ENCODE measurements around the gene NPAS3.

The NPAS3 gene

DNA sequence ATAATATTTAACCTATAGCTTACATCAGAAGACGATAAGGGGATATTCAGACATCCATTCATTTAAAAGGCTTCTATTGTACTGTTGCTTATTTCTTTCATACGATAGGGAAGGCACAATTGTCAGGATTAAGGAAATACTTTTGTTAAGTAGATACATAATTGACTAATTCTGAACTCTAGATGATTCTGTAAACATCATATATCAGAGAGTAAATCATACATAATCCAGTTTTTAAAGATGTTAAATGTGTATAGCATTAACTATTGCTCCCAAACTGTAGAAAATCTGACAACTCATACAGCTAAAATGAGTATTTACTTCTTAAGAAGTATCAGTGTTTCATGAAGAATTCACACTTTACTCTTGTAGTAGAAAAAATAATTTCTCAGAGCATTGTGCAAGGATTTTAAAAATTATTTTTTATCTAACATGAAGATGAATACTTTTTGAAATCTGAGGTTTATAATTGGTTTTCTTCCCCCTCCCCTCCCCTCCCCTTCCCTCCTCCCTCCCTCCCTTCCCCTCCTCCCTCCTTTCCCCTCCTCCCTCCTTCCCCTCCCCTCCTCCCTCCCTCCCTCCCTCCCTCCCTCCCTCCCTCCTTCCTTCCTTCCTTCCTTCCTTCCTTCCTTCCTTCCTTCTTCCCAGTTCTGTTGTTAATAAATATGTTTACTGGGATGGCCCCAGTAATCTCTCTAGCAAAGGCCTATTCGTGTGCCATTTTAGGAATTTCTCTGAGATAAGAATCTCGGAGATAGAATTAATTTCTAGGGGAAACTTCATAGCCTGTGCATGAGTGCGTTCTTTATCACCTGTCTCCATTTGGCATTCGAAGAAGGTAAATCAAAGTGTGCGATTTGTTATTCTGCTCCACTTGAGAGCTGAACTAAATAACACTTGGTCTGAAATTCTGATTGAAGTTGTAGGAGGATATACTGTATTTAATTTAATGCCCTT is 2.3 kb downstream of the NPAS3 start:
- DNase-seq = no peak

DNA sequence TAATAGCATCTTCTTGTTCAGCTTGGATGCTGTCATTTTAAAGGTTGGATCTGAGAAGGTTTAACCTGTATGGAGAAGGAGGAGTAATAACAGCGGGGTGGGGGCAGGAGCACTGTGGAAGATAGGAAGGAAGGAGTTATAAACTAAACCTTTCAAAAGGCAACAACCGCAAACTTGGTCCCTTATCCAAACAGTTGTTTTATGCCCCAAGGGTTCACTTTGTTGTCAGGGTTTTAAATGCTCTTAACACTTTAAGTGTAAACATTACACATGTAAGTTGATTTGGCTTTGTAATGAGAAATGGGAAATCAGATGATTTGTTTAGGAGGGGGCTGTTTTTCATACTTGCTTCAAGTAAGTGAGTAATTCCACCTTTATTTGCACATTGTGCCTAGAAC is 3.0 kb downstream of the NPAS3 start:
- DNase-seq = no peak

DNA sequence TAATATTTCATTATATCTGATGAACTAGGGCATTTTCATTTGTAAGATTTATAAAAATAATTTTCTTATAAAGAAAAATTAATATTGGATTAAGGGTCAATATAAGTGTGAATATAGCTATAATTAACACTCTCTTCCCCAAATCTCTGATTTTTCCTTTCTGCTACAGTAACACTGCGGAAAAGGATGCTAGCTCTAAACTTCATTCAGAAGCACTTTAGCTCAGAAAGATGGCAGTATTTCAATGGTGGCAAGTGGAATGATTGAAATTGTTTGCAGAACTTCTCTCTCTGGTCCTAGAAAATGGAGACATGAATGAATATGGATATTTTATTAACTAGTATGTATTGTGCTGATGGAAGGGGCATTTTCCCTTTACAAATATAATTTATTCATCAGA is 8.4 kb downstream of the NPAS3 start:
- DNase-seq = no peak

DNA sequence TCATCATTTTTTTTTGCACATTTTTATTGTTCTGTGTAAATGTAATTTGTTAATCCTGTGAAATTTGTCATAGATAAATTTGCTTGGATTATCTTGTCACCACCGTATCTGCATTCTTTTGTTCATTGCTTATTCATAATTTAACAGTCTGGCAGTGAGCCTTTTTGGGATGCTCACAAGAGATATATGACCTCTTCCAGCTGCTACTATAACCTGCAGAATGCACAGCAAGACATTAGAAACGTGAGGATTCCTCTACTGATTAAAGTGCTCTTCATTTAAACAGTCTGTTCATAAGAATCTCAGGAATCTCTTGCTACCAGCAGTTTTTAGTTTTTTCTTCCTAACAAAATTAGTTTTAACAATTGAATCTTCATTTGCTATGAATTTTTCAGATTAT is 9.1 kb downstream of the NPAS3 start:
- no peak for DNase-seq

DNA sequence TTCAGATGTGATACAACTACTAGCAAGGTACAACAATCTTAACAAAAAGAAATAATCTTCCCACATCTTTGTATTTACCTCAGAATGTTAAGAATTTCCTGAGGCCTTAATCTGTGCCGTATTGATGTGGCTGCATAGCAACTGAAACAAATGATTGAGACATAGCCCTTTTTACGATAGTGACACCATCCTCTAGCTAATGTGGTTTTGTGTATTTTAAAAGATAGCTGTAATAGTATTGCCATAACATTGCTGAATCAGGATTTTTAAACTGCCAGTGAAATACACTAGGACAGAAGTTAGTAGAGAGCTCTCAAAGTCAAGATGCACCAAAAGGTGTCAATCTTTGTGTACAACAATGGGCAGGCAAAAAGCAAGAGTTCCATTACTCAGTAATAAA is 11.9 kb downstream of the NPAS3 start:
- DNase-seq = no peak

DNA sequence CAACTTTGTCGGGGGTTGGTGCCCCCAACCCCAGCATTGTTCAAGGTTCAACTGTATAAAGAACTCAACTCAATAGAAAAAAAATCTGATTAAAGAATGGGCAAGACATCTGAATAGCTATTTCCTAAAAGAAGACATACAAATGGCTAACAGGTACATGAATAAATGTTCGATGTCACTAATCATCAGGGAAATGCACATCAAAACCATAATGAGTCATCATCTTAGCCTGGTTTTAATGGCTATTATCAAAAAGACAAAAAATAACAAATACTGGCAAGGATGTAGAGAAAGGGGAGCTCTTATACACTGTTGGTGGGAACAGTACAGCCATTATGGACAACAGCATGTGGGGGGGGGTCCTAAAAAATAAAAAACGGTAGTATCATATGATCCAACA is 28.7 kb downstream of the NPAS3 start:
- no peak for DNase-seq

DNA sequence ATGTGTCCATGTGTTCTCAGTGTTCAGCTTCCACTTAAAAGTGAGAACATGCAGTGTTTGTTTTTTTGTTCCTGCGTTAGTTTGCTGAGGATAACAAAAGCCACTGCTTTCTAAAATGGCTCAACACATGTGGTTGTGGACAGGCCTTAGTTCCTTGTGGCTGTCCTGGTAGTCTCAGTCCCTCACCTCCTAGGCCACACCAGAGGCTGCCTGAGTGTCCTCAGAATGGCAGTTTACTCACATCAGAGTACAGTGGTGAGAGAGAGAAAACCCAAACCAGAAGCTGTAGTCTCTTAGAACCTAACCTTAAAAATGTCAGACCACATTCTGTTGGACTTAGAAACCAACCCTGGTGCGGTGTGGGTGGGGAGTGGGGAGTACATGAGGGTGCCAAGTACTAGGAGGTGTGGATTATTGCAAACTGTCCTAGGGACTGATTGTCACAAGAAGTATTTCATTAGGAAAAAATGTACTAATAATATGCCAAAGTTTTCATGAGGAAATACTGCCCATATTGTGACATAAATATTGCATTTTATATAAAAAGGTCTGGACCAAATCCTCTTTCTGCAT is 30.4 kb downstream of the NPAS3 start:
- DNase-seq = no peak

DNA sequence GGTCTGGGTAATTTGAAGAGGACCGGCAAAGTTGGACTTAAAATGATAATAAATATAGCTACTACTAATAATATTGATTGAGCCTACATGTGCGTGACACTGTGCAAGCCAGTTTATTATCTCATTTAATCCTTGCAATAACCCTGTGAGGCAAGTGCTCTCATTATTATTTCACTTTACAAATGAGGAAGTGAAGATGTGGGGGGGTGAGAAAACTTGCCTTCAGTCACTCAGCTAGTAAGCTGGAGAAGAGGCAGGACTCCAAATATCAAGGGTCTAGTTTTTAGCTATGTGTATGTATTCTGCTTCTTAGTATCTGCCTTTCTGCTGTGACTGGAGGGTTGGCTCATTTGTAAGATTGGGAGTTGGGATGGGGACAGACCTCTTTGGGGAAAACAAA is 39.2 kb downstream of the NPAS3 start:
- DNase-seq = no peak

DNA sequence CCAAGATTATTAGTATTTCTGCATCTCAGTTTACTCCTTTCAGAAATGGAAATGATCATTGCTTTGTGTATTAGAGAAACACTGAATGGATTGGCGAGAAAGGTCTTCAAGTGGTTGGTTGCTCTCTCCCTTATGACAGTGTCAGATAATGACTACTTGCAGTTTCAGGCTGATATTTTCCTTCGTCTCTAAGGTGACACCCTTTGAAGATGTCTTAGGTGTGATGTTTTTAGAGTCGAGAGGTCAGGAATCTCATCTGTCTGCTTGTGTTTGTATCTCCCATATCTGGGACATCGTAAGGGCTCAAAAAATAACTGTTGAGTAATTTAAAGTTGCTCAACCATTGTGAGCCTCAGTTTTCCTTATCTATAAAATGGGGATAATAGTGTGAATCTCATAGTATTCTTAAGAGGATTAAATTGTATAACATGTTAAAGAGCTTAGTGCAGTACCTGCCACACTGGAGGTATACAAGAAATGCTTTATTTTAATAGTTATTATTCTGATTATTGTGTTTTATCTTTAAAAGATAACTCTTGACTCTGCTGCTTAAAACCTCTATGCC is 40.1 kb downstream of the NPAS3 start:
- no peak for DNase-seq

DNA sequence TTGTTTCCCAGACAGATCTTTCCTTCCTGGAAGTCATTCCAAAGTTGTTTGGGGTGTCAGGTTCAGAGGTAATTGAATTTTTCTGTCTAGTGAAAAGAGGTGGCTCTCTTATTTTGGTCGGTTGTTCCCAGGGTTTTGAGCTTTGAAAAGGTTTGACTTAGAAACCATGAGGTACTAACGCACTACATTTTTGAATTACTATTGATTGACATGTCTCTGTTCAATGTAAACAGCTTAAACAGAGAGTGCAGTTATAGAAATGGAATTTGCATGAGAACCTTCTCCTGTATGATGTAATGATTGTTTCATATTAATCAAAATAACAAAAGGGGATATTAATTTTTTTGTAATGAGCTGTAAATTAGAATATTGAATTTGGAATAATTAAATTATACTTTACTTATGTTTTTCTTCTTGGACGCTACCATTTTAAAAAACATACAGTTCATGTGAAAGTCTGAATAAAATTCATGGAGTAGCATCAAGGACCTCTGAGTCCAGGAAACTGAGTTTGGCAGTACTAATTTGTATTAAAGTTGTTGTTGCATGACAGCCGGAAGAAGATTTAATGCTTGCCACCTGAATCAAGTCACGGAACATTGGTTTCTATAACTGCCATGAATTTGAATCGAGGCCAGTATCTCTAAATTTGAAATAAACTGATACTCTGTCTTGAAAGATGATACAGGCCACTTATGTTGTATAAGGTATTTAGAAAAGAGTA is 41.7 kb downstream of the NPAS3 start:
- no peak for DNase-seq

DNA sequence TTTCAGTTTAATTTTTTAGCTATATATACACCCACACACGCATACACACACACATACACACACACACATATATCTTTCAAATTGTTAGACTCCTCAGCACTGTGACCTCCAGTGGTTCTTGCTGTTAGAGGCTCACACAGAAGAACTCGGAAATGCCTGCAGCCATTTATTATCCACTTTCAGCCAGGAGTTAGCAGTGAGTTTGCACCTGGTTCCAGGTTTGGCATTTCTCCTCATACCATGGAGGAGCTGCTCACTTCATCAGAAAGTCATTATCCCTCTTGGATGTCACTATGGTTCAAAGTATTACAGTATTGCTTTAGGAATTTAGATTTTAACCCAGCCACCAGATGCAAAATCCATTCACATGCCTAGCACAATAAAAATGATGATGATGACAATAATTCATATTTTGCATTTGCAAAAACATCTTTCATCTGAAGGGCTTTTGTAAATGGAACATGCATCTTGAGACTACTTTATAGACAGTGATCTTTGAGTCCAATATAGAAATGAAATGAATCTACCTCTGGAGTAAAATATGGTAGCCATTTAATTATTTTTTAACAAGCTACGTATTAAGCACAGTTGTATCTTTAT is 42.3 kb downstream of the NPAS3 start:
- DNase-seq = no peak

DNA sequence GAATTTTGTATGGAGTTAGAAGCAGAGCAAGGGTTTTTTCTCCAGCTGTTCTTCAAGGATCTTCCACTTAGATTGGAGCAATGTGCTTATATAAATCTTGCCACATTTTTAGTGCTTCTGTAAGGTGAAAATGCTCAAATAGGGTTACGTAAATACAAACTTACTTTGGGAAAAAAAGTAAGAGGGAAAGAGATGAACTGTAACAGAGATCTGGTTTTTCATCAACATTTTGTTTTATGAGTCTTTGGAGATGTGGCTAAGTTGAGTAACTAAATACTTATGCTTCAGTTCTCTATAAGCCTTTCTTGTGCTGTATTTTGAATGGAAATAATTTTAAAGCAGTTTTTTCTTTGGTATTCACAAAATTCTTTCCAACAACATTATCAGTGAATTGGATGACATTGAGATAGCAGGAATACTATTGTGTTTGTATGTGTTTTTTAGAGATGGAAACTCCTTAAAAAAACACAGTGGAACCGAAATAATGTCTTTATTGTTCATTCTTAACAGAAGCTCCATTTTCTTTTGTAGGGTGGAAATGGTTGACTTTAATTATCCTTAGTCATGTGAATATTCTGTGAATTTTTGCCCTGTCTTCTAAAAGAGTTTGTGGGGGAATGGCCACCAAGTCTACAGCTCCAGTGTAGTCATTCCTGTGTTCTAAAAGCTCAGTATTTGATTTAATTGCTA is 45.7 kb downstream of the NPAS3 start:
- DNase-seq = no peak

DNA sequence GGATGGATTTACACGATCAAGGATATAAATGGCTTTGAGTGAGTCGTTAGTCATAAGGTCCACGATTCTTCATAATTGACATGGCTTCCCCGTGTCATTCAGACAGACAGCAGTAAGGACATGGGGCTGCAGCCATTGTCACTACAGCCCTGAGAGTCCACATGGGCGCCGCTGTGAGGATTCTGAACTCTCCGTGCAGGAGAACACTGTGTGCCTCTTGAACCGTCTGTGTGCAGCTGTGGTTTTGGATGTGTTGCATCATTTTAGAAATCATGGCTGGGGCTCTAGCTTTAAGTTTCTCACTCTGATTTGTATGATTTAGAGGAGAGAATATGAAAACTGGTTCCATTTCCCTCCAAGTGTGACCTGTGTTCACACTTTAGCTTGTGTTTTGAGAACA is 47.2 kb downstream of the NPAS3 start:
- no peak for DNase-seq

DNA sequence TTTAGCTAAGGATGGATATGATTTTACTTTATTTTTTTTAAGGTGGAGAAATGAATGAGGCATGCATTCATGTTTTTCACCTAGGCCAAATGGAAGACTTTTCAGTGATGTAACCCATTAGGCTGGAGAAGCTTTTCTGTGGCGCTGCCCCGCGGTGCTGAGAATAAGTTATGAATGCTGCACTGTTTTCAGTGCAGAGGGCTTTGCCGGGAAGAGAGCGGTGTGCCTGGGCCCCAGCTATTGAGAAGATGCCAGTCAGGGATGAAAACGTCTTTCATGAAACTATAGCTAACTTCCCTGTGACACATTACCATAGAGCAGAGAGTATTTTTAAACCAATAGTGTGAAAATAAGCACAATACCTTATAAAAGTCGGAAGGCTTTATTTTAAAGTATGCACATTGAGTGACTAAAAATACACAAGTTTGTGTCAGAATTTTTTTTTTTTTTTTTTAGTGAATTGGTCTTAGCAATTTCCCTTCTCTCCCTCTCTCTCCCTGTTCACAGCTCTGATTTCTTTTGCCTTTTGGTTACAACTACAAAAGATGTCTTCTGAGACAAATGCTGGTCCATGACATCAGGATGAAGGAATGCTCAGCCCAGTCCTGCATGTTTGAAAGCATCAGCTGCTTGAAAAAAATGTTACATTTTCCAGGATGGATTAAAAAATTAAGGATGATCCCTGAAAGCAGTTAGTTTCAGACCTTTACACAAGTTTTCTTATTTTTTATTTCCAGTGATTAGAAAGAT is 48.3 kb downstream of the NPAS3 start:
- DNase-seq = no peak

DNA sequence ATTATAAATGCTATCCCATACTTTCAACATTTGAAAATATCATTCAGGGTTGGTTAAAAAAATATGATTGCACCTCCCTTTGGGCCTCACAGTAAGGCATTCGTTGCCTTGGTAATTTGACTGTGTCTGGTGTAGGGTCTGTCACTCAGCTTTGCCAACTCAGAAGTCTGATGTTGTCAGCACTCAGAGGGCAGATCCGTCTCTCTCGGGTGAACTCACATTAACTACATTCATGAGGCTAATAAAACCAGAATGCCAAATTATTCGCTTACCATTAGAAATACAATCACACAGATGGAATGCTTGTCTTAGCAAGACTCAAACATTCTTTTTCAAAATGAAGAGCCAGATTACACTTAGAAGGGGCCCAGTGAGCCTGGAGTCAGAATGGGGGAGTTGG is 53.0 kb downstream of the NPAS3 start:
- DNase-seq = no peak

DNA sequence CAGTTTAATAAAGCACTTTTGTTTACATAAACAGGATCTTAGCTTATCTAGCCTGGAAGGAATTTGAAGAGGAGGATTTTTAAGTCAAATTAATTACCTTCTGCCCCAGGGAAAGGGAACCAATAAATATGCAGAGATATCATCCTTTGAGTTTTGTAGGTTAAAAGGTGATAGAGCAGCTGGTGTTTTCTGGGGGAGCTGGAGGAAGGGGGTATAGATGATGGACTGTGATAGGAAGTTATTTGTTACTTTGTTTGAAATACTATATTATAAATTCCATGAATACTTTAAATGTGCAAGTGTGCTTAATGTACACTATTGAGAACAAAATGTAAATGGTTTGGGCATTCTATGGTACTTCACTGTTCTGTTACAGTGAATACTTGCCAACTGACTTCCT is 55.2 kb downstream of the NPAS3 start:
- no peak for DNase-seq

DNA sequence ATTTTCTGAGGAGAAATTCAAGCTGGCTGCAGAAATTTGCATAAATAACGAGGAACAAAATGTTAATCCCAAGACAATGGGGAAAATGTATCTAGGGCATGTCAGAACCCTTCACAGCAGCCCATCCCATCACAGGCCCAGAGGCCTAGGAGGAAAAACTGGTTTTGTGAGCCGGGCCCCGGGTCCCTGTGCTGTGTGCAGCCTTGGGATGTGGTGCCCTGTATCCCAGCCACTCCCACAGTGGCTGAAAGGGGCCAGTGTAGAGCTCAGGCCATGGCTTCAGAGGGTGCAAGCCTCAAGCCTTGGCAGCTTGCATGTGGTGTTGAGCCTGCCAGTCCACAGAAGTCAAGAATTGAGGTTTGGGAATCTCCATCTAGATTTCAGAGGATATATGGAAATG is 57.7 kb downstream of the NPAS3 start:
- no peak for DNase-seq

DNA sequence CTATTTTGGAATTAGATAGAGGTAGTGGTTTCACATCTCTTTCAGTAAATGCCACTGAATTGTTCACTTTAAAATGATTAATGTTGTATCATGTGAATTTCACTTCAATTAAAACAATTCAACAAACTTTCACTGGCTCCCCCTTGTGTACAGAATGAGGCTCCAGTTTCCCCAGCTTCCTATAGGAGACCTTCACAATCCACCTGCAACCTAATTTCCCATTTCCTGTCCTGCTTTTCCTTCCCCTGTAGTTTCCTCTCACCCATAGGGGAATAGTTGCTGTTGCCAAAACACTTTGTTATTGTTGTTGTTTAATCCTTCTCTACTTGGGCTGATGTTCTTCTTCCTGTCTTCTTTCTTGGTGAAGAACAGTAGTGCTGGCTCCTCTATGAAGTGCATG is 59.8 kb downstream of the NPAS3 start:
- DNase-seq = no peak

DNA sequence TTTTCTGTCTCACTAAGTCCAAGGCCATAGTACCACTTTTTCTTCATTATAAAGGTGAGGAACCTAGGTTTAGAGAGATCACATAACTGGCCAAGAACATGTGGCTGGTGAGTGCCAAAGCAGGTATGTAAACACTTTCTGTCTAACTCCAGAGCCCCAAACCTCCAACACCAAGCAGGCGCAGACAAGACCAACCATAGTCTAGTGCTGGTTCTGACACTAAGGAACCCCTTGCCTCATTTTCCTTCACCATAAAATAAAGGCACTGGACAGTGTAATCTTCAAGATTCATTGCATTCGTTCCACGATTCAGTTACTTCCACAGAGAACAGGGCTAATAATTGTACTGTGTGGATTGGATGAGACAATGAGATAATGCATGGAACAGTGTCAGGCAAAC is 71.0 kb downstream of the NPAS3 start:
- DNase-seq = no peak

DNA sequence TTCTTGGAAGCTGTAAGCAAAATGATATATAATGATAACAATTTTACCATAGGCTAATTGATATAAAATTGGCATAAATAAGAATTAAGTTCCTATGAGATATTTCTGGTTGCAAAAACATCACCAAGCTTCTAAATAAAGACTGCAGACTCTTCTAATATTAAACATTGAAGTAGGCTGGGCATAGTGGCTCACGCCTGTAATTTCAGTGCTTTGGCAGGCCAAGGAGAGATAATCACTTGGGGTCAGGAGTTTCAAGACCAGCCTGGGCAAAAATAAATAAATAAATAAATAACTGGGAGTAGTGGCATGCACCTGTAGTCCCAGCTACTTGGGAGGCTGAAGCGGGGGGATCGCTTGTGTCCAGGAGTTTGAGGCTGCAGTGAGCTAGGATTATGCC is 71.8 kb downstream of the NPAS3 start:
- DNase-seq = no peak

DNA sequence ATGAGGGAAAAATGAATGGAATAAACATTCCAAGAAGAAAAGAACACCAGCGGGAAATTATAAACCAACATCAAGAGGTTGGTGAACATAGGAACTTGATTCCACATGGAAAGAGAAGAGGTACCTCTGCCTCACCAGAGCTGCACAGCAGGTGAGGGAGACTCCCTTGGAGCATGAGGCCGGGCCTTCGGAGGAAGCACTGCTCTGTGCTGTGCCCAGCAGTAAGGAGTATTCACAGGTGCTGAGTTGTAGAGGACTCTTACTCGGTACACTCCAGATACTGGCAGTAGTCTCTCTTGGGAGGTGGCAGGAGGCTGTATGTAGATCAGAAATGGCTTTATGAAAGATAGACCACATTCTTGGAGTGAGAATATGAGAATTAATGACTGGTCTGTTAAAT is 76.0 kb downstream of the NPAS3 start:
- no peak for DNase-seq

DNA sequence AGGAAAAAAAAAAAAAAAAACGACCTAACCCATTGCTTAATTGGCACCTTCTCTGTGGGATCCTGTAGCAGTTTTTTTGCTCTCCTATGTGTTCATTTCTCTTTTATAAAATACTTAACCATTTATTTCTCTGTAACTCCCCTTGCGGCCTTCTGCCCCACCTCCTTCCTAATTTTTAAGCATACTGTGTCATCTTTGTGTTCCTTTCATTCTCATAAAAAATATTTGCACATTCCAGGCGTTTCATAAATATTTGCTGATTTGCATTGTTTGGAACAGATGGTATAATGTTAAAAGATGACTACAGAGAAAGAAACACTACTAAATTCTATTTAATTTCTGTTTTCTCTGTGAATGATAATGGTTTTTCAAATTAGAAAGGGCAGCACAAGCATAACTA is 77.9 kb downstream of the NPAS3 start:
- DNase-seq = no peak
